GM23338 (cell line): ENCODE measurements around the gene SLX4. TPM values are rescaled to one million over a fixed set of nuclear protein-coding genes. Genes with fewer than 3 reads are reported as not detected.

Experiments
- ATAC-seq: fragments of 200-7000 bp; cut with Tn5 transposase; 3 replicates; pipeline ENCODE4 v1.9.1; 2020
- DNase-seq: peaks from one replicate; pipeline ENCODE4 v3.0.0-alpha.2; 2015; ENCODE audit warnings: low spot score
- H2AFZ ChIP-seq: fragments of 200-600 bp; sonication (generic); 2 replicates; pipeline ENCODE4 v1.8.0; 2016; ENCODE audit warnings: antibody characterized with exemption, mild to moderate bottlenecking, moderate library complexity
- H3F3A ChIP-seq: fragments of 200-600 bp; sonication (generic); replicated peaks from 2 replicates; pipeline ENCODE4 v1.8.0; 2017; ENCODE audit warnings: antibody characterized with exemption, mixed run types, low read depth
- H3K27ac ChIP-seq: fragments of 200-600 bp; sonication (generic); 2 replicates; pipeline ENCODE4 v1.6.1; 2016; ENCODE audit warnings: low read depth
- H3K27me3 ChIP-seq: fragments of 200-600 bp; sonication (generic); 2 replicates; pipeline ENCODE4 v1.8.0; 2016; ENCODE audit warnings: mild to moderate bottlenecking, mixed run types, moderate library complexity; ENCODE audit not compliant: insufficient read depth
- H3K36me3 ChIP-seq: fragments of 200-600 bp; sonication (generic); 2 replicates; pipeline ENCODE4 v1.8.0; 2016; ENCODE audit warnings: mild to moderate bottlenecking; ENCODE audit not compliant: insufficient read depth
- H3K4me1 ChIP-seq: fragments of 200-600 bp; sonication (generic); 2 replicates; pipeline ENCODE4 v1.8.0; 2016; ENCODE audit warnings: mild to moderate bottlenecking, moderate library complexity; ENCODE audit not compliant: insufficient read depth
- H3K4me2 ChIP-seq: fragments of 200-600 bp; sonication (generic); 2 replicates; pipeline ENCODE4 v1.7.1; 2017; ENCODE audit warnings: mixed run types
- H3K4me3 ChIP-seq: fragments of 200-600 bp; sonication (generic); 2 replicates; pipeline ENCODE4 v1.6.1; 2016; ENCODE audit warnings: mixed run types
- H3K79me2 ChIP-seq: fragments of 200-600 bp; sonication (generic); replicated peaks from 2 replicates; pipeline ENCODE4 v1.8.0; 2017; ENCODE audit warnings: mild to moderate bottlenecking; ENCODE audit not compliant: insufficient read depth
- H3K9me2 ChIP-seq: fragments of 200-600 bp; sonication (generic); 2 replicates; pipeline ENCODE4 v1.8.0; 2017; ENCODE audit not compliant: insufficient read depth
- H4K20me1 ChIP-seq: fragments of 200-600 bp; sonication (generic); replicated peaks from 2 replicates; pipeline ENCODE4 v1.8.0; 2017; ENCODE audit warnings: mild to moderate bottlenecking; ENCODE audit not compliant: insufficient read depth
- H3K27ac Mint-ChIP-seq: 2 replicates; pipeline ENCODE4 v1.8.0; 2020; ENCODE audit warnings: inconsistent platforms, mild to moderate bottlenecking, moderate library complexity, mixed read lengths
- H3K27me3 Mint-ChIP-seq: 3 replicates; pipeline ENCODE4 v1.8.0; 2022; ENCODE audit warnings: low read depth, mild to moderate bottlenecking, moderate library complexity, mixed read lengths, inconsistent platforms; ENCODE audit not compliant: insufficient read depth, poor library complexity
- H3K36me3 Mint-ChIP-seq: 3 replicates; pipeline ENCODE4 v1.8.0; 2021; ENCODE audit warnings: low read depth, mild to moderate bottlenecking, inconsistent platforms, moderate library complexity, mixed read lengths
- H3K4me1 Mint-ChIP-seq: 3 replicates; pipeline ENCODE4 v1.8.0; 2020; ENCODE audit warnings: mild to moderate bottlenecking, inconsistent platforms, mixed read lengths
- H3K4me3 Mint-ChIP-seq: 3 replicates; pipeline ENCODE4 v1.8.0; 2021; ENCODE audit warnings: moderate library complexity, mild to moderate bottlenecking, inconsistent platforms, mixed read lengths
- H3K9me3 Mint-ChIP-seq: 3 replicates; pipeline ENCODE4 v1.8.0; 2020; ENCODE audit warnings: moderate library complexity, mild to moderate bottlenecking, inconsistent platforms, mixed read lengths
- EZH2 ChIP-seq: fragments of 200-600 bp; sonication (generic); IDR thresholded peaks from one replicate; pipeline ENCODE4 v1.8.0; 2017; ENCODE audit warnings: antibody characterized with exemption, mild to moderate bottlenecking, low read depth; ENCODE audit not compliant: unreplicated experiment
- EZH2phosphoT487 ChIP-seq: fragments of 200-600 bp; sonication (generic); IDR thresholded peaks from one replicate; pipeline ENCODE4 v1.8.1; 2018; ENCODE audit warnings: antibody characterized with exemption; ENCODE audit not compliant: unreplicated experiment
- POLR2AphosphoS5 ChIP-seq: IDR thresholded peaks from 2 replicates; pipeline ENCODE4 v1.6.1; 2016; ENCODE audit warnings: antibody characterized with exemption, low read depth
- REST ChIP-seq: IDR thresholded peaks from one replicate; pipeline ENCODE4 v1.6.1; 2018; ENCODE audit warnings: antibody characterized with exemption; ENCODE audit not compliant: unreplicated experiment
- ZNF114 ChIP-seq: fragments of 250-450 bp; sonication (Bioruptor Pico); IDR thresholded peaks from 2 replicates; pipeline ENCODE4 v1.5.0; 2020; ENCODE audit warnings: mild to moderate bottlenecking, moderate library complexity
- ZNF331 ChIP-seq: fragments of 250-450 bp; sonication (Bioruptor Pico); IDR thresholded peaks from 2 replicates; pipeline ENCODE4 v1.5.0; 2020; ENCODE audit warnings: low read depth, mild to moderate bottlenecking, moderate library complexity
- ZNF462 ChIP-seq: fragments of 250-450 bp; sonication (Bioruptor Pico); IDR thresholded peaks from 2 replicates; pipeline ENCODE4 v1.5.0; 2020; ENCODE audit warnings: mild to moderate bottlenecking, moderate library complexity
- polyA plus RNA-seq: library from polyadenylated mRNA; unstranded; fragments of >200 nt; fragmentation: Nextera tagmentation; extraction: Ambion mirVana; gene quantifications from 2 replicates; pipeline ENCODE4 v1.2.1, GENCODE V29; 2016
- total RNA-seq: library from RNA; depleted of rRNA; stranded (reverse); fragments of >200 nt; shearing (Covaris generic); gene quantifications from 2 replicates; pipeline ENCODE4 v1.2.3, GENCODE V29; 2014

The SLX4 gene
- total and polyA plus RNA-seq, 2 experiments from 2014 or later, result 3.0 to 15.2 TPM

- H3K4me3 Mint-ChIP-seq, result no peak overlapping the region
- peaks cover 32% of the 10 kb centered on the region for H3K27me3 Mint-ChIP-seq
- peaks cover 51% of the 10 kb centered on the region for H3K36me3 Mint-ChIP-seq
Observed at GRCh38 chr16:3650631-3651265, 39.3 kb upstream of the SLX4 start.

More at GRCh38 chr16:3650631-3651265, 39.3 kb upstream of the SLX4 start:
- Histone ChIP-seq H3K36me3 (no peaks in the 10 kb centered on the region), H4K20me1 (no peaks in the 10 kb centered on the region; the same call in 1 of the 2 replicates), H3K9me2 (no peaks in the 10 kb centered on the region), H3K4me2 (no peak overlapping the region), H3K27ac (peak overlapping the region; percentile 72), H3K27me3 (no peaks in the 10 kb centered on the region), H3K4me1 (peaks cover 13% of the 10 kb centered on the region), H2AFZ (no peak overlapping the region), H3K79me2 (no peaks in the 10 kb centered on the region), H3K4me3 (no peak overlapping the region), H3F3A (peaks cover 21% of the 10 kb centered on the region; the same call in 1 of the 2 replicates)
- ATAC-seq, result no peak
- TF ChIP-seq POLR2AphosphoS5 (0 out of 2 replicates have a peak, but pooled peaks have one; percentile 3), EZH2phosphoT487 (no peak), ZNF462 (CRISPR knock-in tag) (no peak), ZNF114 (CRISPR knock-in tag) (no peak), ZNF331 (CRISPR knock-in tag) (no peak), EZH2 (no peak), REST (no peak)
- DNase-seq, result no peak
- H3K9me3 Mint-ChIP-seq, result 0 out of 3 replicates have a peak, but pooled peaks cover 3% of the 10 kb centered on the region
- peak overlapping the region; percentile 64; the same call in 1 of the 2 replicates for H3K27ac Mint-ChIP-seq
- H3K4me1 Mint-ChIP-seq, result peaks cover 41% of the 10 kb centered on the region
